ENCODE results near the gene ATF6B. TPM values are rescaled to one million over a fixed set of nuclear protein-coding genes. Genes with fewer than 3 reads are reported as not detected.

Gene ATF6B
- total RNA-seq, 2 experiments from 2014 or later = 54.1 to 55.2 TPM

GRCh38 chr6:32166411-32167061 is 38.5 kb upstream of the ATF6B start:
- POLR2A ChIA-PET = no interaction called here
- DNase-seq = no peak
- Mint-ChIP-seq H3K4me3 (no peak overlapping the region), H3K27ac (no peak overlapping the region), H3K9me3 (no peaks in the 10 kb centered on the region), H3K36me3 (ENCODE audit: low read depth) (peaks cover 26% of the 10 kb centered on the region), H3K4me1 (ENCODE audit: low read depth) (peaks cover 7% of the 10 kb centered on the region), H3K27me3 (no peaks in the 10 kb centered on the region)
- CTCF ChIA-PET = interaction anchor here (1.4 kb wide), 1 partner anchor 48 kb away, joined by 4 read pairs; no protein-coding TSS in a partner anchor
- ATAC-seq = no peak
- intact Hi-C loops (cut with micrococcal nuclease) = no loop called here
- TF ChIP-seq, protein P1, sequence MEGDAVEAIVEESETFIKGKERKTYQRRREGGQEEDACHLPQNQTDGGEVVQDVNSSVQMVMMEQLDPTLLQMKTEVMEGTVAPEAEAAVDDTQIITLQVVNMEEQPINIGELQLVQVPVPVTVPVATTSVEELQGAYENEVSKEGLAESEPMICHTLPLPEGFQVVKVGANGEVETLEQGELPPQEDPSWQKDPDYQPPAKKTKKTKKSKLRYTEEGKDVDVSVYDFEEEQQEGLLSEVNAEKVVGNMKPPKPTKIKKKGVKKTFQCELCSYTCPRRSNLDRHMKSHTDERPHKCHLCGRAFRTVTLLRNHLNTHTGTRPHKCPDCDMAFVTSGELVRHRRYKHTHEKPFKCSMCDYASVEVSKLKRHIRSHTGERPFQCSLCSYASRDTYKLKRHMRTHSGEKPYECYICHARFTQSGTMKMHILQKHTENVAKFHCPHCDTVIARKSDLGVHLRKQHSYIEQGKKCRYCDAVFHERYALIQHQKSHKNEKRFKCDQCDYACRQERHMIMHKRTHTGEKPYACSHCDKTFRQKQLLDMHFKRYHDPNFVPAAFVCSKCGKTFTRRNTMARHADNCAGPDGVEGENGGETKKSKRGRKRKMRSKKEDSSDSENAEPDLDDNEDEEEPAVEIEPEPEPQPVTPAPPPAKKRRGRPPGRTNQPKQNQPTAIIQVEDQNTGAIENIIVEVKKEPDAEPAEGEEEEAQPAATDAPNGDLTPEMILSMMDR (IDR thresholded peaks at IDR 0.05) = no peak

- ChIA-PET CTCF (interaction anchor here (1.2 to 2.9 kb wide), 4 partner anchors 9 to 47 kb away, joined by 3 to 7 read pairs (median 4); no protein-coding TSS in a partner anchor), POLR2A (interaction anchor here (1.1 kb wide), 1 partner anchor 10 kb away, joined by 4 read pairs; no protein-coding TSS in a partner anchor)
- no peaks in the 10 kb centered on the region for H3K27me3 Mint-ChIP-seq
- no peak within 1 kb of the TSS for H3K4me3 Mint-ChIP-seq
- DNase-seq (no peak), ATAC-seq (no peak)
- intact Hi-C loops (cut with micrococcal nuclease) = no loop called here
- TF ChIP-seq, protein P1 (IDR thresholded peaks at IDR 0.05) = no peak
- no peak within 1 kb of the TSS for H3K27ac Mint-ChIP-seq
- peaks cover 4% of the 10 kb centered on the region for H3K4me1 Mint-ChIP-seq (ENCODE audit: low read depth)
- H3K9me3 Mint-ChIP-seq = no peaks in the 10 kb centered on the region
- H3K36me3 Mint-ChIP-seq (ENCODE audit: low read depth) = peaks cover 23% of the 10 kb centered on the region
These were observed 36.2 kb upstream of the ATF6B start, which contains the start of gene EGFL8 for GRCh38 chr6:32164295-32164694. TSS of gene EGFL8 (plus strand) at chr6:32164595. CDS start at chr6:32166166, 1,571 bp downstream.

GRCh38 chr6:32163559-32164258 is 35.7 kb upstream of the ATF6B start:
- no peak overlapping the region for H3K27ac Mint-ChIP-seq
- DNase-seq = no peak
- H3K4me1 Mint-ChIP-seq (ENCODE audit: low read depth) = peaks cover 2% of the 10 kb centered on the region
- intact Hi-C loops (cut with micrococcal nuclease) = no loop called here
- H3K9me3 Mint-ChIP-seq = no peaks in the 10 kb centered on the region
- CTCF ChIA-PET = interaction anchor here (1.2 to 2.9 kb wide), 3 partner anchors 27 to 47 kb away, joined by 3 to 7 read pairs (median 3); no protein-coding TSS in a partner anchor
- ATAC-seq = no peak
- POLR2A ChIA-PET = interaction anchor here (1.1 kb wide), 1 partner anchor 10 kb away, joined by 4 read pairs; no protein-coding TSS in a partner anchor
- H3K27me3 Mint-ChIP-seq = no peaks in the 10 kb centered on the region
- H3K36me3 Mint-ChIP-seq (ENCODE audit: low read depth) = peaks cover 19% of the 10 kb centered on the region
- H3K4me3 Mint-ChIP-seq = no peak overlapping the region
- TF ChIP-seq, protein P1 (IDR thresholded peaks at IDR 0.05) = no peak

DNA sequence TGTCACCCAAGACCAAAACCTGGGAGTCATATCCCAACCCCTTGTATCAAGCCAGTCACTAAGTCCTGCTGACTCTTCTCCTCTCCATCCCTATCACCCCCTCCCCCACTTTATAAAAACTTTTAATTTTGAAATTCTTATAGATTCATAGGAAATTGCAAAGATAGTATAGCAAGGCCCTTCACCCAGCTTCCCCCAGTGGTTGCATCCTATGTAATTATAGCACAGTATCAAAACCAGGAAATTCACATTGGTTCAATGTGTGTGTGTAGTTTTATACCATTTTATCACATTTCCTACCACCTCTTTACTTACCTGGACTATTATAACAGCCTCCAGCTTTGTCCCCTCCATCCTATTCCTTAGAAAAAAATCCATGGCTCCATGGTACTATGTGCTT is 30.0 kb upstream of the ATF6B start:
- Mint-ChIP-seq H3K27ac (no peak overlapping the region), H3K36me3 (ENCODE audit: low read depth) (peaks cover 18% of the 10 kb centered on the region), H3K4me1 (ENCODE audit: low read depth) (peaks cover 15% of the 10 kb centered on the region), H3K4me3 (no peak overlapping the region), H3K27me3 (no peaks in the 10 kb centered on the region), H3K9me3 (no peaks in the 10 kb centered on the region)
- ATAC-seq (no peak), DNase-seq (no peak)
- ChIA-PET CTCF (interaction anchor here (1.0 to 1.2 kb wide), 4 partner anchors 9 to 627 kb away, joined by 3 to 6 read pairs (median 3); no protein-coding TSS in a partner anchor), POLR2A (interaction anchor here (0.6 to 1.1 kb wide), 2 partner anchors 28 to 72 kb away, joined by 3 read pairs; partner anchors contain the start of gene FKBPL)
- TF ChIP-seq, protein P1 (IDR thresholded peaks at IDR 0.05) = no peak
- intact Hi-C loops (cut with micrococcal nuclease) = loop anchor here (5.0 kb wide), 1 partner anchor 41 kb away; no protein-coding TSS in a partner anchor
